GM12865 (cell line): ENCODE measurements around the gene SNN.

Source experiments
- DNase-seq: peaks from one replicate; pipeline ENCODE4 v3.0.0; 2010; ENCODE audit warnings: low read depth
- H3K4me3 ChIP-seq: 2 replicates; pipeline ENCODE4 v1.5.1; 2011; ENCODE audit warnings: mild to moderate bottlenecking, low read depth, low read length, control low read depth
- TF ChIP-seq, protein P1 (sequence below): IDR thresholded peaks from 2 replicates; pipeline ENCODE4 v1.5.1; 2011; ENCODE audit warnings: low read length, control low read depth, low read depth, inconsistent platforms; ENCODE audit not compliant: insufficient read depth; ENCODE audit errors: missing control alignments

SNN gene

DNA sequence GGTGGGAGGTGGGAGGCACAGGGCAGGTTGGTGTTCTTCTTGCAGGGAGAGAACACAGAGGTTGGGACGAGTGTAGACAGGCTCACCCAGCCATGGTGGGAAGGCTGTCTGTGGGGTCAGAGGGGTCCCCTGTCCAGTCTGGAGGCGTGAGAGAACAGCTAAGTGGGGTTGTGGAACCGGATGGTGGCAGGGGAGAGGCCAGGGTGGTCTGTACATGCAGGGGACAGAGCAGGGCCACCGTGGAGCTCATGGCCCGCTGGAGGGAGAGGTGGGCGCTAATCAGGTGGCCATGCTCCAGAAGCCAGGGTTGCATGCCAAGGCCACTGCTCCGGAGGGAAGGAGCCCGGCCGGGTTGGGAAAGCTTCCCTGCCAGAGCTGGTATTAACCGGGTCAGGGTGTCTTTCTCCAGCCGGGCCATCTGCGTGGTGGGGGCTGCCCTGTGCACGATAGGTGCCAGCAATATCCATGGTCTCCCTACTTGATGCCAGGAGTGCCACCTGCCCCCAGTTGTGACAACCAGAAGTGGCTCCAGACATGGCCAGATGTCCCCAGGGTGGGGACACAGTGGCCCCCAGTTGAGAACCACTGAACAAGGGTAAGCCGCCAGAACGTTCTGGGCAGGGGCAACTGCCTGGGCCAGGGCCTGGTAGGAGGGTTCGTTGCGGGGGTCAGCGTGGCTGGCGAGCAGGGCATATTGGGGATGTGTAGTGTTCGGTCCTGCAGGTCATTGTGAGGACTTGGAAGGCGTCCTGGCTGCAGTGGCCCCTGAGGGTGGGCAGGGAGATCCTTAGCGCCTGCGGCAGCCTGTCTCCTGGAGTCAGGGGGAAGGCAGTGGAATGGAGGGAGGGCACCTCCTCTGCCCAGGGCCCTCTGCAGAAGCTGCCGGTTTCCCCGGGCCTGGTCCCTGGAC, 5.1 kb downstream of the SNN start:
- H3K4me3 ChIP-seq = no peak overlapping the region
- no peak for DNase-seq
- TF ChIP-seq, protein P1, sequence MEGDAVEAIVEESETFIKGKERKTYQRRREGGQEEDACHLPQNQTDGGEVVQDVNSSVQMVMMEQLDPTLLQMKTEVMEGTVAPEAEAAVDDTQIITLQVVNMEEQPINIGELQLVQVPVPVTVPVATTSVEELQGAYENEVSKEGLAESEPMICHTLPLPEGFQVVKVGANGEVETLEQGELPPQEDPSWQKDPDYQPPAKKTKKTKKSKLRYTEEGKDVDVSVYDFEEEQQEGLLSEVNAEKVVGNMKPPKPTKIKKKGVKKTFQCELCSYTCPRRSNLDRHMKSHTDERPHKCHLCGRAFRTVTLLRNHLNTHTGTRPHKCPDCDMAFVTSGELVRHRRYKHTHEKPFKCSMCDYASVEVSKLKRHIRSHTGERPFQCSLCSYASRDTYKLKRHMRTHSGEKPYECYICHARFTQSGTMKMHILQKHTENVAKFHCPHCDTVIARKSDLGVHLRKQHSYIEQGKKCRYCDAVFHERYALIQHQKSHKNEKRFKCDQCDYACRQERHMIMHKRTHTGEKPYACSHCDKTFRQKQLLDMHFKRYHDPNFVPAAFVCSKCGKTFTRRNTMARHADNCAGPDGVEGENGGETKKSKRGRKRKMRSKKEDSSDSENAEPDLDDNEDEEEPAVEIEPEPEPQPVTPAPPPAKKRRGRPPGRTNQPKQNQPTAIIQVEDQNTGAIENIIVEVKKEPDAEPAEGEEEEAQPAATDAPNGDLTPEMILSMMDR = no peak

DNA sequence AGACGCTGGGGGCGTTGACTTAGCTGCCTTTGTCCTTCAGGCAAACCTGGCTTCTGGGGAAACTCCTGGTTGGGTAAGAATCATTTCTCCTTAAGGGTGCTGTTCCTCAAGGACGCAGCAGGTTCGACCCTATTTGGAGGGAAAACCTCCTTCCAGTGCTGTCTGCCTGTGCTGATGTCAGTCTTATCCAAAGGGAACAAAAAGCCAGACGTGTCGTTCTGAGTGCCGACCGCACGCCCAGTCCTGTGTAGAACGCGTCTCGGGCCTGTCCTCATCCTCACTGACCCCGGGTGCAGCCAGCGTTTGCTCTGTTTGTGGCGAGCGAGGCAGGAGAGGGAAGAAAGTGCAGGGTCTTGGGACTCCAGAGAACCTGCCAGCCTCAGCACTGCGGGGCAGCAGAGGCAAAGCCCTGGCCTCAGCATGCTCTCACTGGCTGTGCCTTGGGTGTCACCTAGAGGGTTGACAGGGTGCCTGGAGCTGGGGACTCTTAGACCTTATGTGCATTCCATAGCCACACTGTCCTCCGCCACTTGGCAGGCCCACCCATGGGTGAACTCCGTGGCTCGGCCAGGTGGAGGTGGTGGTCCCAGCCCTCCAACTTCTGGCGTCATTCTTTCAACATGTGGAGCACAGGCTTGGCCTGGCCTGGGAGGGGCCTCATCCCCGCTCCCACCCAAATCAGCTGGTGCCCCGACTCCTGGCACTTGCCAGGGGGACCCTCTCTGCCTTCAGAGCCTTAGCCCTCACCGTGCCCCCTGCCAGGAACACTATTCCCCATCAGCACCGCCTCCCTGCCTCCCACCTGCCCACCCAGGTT, 6.0 kb downstream of the SNN start:
- TF ChIP-seq, protein P1 = no peak
- DNase-seq = no peak
- no peak overlapping the region for H3K4me3 ChIP-seq

DNA sequence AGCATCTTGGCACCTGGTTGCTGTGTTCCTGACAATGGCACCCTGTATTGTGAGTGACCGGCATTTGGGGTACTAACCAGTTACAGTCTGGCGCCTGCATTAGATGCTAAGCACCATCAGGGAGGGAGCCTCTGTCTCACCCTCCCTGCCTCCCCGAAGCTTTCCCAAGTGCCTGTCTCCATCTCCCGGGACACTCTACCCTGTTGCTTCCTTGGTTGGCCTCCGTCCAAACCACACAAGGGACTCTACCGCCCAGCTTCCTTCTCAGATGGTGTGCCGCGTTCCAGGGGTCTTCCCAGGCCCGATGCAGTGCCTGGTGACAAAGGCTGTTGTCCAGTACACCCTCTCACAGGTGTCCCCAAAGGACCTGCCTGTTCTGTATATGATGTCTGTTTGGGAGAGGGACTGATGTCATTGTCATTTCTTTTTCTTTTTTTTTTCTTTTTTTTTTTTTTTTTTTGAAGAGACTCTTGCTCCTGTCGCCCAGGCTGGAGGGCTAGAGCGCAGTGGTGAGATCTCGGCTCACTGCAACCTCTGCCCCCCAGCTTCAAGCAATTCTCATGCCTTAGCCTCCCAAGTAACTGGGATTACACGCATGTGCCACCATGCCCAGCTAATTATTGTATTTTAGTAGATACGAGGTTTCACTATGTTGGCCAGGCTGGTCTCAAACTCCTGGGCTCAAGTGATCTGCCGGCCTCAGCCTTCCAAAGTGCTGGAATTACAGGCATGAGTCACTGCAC, 6.7 kb downstream of the SNN start:
- H3K4me3 ChIP-seq = no peak overlapping the region
- TF ChIP-seq, protein P1 = no peak
- no peak for DNase-seq

DNA sequence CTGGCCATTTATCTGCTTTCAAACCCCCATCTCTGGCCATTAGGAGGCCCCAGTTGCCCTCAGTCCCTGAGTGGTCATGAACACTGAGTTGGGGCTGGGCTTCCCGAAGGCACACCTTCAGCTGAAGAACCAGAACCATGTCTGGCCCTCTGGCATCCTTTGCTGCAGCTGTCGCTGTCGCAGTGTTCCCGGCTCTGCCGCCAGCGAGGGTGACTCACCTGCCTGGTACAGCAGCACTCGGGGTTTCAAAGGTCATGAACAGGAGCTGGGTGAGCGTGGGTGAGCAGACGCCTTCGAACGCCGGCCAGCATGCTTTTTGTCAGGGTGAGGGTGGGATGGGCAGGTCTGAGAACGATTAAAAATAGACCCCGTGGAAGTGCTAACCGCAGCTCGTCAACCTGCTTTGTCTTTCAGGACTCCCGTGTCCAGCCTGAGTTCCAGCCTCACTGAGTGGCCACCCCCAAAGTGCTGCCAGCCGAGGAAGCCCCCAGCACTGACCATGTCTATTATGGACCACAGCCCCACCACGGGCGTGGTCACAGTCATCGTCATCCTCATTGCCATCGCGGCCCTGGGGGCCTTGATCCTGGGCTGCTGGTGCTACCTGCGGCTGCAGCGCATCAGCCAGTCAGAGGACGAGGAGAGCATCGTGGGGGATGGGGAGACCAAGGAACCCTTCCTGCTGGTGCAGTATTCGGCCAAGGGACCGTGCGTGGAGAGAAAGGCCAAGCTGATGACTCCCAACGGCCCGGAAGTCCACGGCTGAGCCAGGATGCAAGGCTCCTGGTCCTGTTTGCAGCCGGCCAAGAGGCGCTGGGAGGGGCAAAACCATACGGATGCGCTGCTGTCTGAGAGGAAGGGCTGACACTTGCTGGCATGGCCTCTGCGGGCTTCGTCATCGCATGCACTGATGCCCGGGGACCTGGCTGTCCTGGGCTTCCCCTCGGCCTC, 7.6 kb downstream of the SNN start:
- TF ChIP-seq, protein P1 = no peak
- H3K4me3 ChIP-seq = no peak overlapping the region
- DNase-seq = no peak

DNA sequence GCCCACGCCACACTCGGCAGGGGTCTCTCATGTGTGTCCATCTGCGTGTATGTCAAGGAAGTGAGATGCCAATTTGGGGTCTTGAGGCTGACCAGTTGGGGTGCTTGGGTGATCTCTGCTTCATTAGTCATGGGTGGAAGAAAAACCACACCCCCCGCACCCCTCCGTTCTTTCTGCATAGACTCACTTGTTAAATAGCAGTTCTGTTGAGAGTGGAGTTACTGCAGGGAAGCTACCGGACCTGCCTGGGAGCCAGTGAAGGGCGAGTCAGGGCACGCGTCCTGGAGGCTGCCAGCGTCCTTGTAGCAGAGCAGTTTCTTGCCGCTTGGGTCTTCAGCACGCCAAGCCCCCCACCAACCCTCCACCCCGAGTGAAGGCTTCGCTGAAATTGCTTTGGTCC, 8.5 kb downstream of the SNN start:
- no peak overlapping the region for H3K4me3 ChIP-seq
- no peak for DNase-seq
- TF ChIP-seq, protein P1 = no peak
